Hepatocyte (in vitro differentiated cells): ENCODE data around the gene TEX261. TPM values are rescaled to one million over a fixed set of nuclear protein-coding genes. Genes with fewer than 3 reads are reported as not detected.

Experiments used
- DNase-seq: peaks from one replicate; pipeline ENCODE4 v3.0.0-alpha.2; 2016; ENCODE audit warnings: low spot score
- H2AFZ ChIP-seq: fragments of 200-600 bp; sonication (generic); 2 replicates; pipeline ENCODE4 v1.6.0; 2016; ENCODE audit warnings: antibody characterized with exemption, mild to moderate bottlenecking
- H3K27ac ChIP-seq: fragments of 200-600 bp; sonication (generic); 2 replicates; pipeline ENCODE4 v1.5.1; 2016; ENCODE audit warnings: mild to moderate bottlenecking
- H3K27me3 ChIP-seq: fragments of 200-600 bp; sonication (generic); 2 replicates; pipeline ENCODE4 v1.6.1; 2016
- H3K36me3 ChIP-seq: fragments of 200-600 bp; sonication (generic); replicated peaks from 2 replicates; pipeline ENCODE4 v1.5.1; 2016; ENCODE audit warnings: low read depth; ENCODE audit not compliant: insufficient read depth
- H3K4me1 ChIP-seq: fragments of 200-600 bp; sonication (generic); 2 replicates; pipeline ENCODE4 v1.5.1; 2016; ENCODE audit warnings: mild to moderate bottlenecking, moderate library complexity; ENCODE audit not compliant: insufficient read depth
- H3K4me2 ChIP-seq: fragments of 200-600 bp; sonication (generic); 2 replicates; pipeline ENCODE4 v1.6.0; 2016
- H3K4me3 ChIP-seq: fragments of 200-600 bp; sonication (generic); 2 replicates; pipeline ENCODE4 v1.5.1; 2016; ENCODE audit warnings: mild to moderate bottlenecking
- H3K79me2 ChIP-seq: fragments of 200-600 bp; sonication (generic); 2 replicates; pipeline ENCODE4 v1.6.0; 2017; ENCODE audit warnings: mild to moderate bottlenecking
- H3K9me2 ChIP-seq: fragments of 200-600 bp; sonication (generic); replicated peaks from 2 replicates; pipeline ENCODE4 v1.6.0; 2017; ENCODE audit warnings: mild to moderate bottlenecking; ENCODE audit not compliant: insufficient read depth
- H3K9me3 ChIP-seq: fragments of 200-600 bp; sonication (generic); 2 replicates; pipeline ENCODE4 v1.5.1; 2016; ENCODE audit warnings: low read depth, mild to moderate bottlenecking
- H4K20me1 ChIP-seq: fragments of 200-600 bp; sonication (generic); 2 replicates; pipeline ENCODE4 v1.6.0; 2016; ENCODE audit warnings: mild to moderate bottlenecking; ENCODE audit not compliant: insufficient read depth, poor library complexity, severe bottlenecking
- EZH2 ChIP-seq: fragments of 200-600 bp; sonication (generic); IDR thresholded peaks from 2 replicates; pipeline ENCODE4 v1.6.1; 2016; ENCODE audit warnings: antibody characterized with exemption, mild to moderate bottlenecking, borderline replicate concordance
- EZH2phosphoT487 ChIP-seq: fragments of 200-600 bp; sonication (generic); IDR thresholded peaks from one replicate; pipeline ENCODE4 v1.6.1; 2018; ENCODE audit warnings: antibody characterized with exemption, mild to moderate bottlenecking, low read depth, moderate library complexity; ENCODE audit not compliant: unreplicated experiment, severe bottlenecking
- WGBS: methylation state at CpG from one replicate; pipeline ENCODE4 v1.1.6; 2016; ENCODE audit warnings: low lambda C conversion rate; ENCODE audit errors: missing lambda C conversion rate; 5-methylcytosine and 5-hydroxymethylcytosine counted together
- polyA plus RNA-seq: library from polyadenylated mRNA; unstranded; fragments of >200 nt; fragmentation: Nextera tagmentation; extraction: Ambion mirVana; gene quantifications from 2 replicates; pipeline ENCODE4 v1.2.1, GENCODE V29; 2016
- total RNA-seq: library from RNA; depleted of rRNA; stranded (reverse); fragments of >200 nt; gene quantifications from 2 replicates; pipeline ENCODE4 v1.2.3, GENCODE V29; 2014
- TF ChIP-seq, protein P1 (sequence below): fragments of 200-600 bp; sonication (generic); IDR thresholded peaks from 2 replicates; pipeline ENCODE4 v1.5.1; 2016; ENCODE audit warnings: antibody characterized with exemption, mild to moderate bottlenecking; ENCODE audit not compliant: poor library complexity

TEX261 gene
- total and polyA plus RNA-seq, 2 experiments from 2014 or later = 41.5 to 81.0 TPM

DNA sequence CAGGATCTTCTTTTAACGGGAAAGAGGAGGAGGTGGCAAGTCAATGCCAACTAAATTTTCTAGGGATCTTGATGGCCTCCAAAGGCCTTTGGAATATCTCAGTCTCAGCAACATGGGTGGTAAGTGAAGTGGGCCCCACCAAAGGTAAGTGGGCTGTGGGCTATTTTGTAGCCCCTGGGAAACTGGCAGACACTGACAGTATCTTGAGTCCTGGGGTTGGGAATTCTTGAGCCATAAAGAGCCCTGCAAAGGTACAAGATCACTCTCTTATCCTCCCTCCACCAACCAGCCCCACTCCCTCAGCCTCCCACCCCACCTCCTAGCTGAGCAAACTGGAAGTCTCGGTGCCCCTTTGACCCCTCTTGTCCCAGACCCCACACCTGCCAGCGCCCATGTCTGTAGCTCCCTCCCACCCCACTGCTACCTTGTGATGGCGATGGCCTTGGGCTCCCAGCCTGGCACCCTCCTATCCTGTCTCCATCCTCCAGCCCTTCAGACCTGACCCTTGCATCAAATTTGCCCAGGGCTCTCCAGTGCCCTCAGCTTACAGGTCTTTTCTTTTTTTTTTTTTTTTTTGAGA is 50.5 kb downstream of the TEX261 start:
- Histone ChIP-seq H3K9me2 (no peaks in the 10 kb centered on the region), H4K20me1 (no peaks in the 10 kb centered on the region), H3K36me3 (no peaks in the 10 kb centered on the region), H3K4me3 (no peak overlapping the region), H3K27me3 (peaks cover 47% of the 10 kb centered on the region), H3K4me1 (peaks cover 3% of the 10 kb centered on the region), H2AFZ (no peak overlapping the region), H3K4me2 (no peak overlapping the region), H3K9me3 (no peaks in the 10 kb centered on the region), H3K79me2 (no peaks in the 10 kb centered on the region), H3K27ac (no peak overlapping the region)
- DNase-seq = no peak
- TF ChIP-seq EZH2 (no peak), EZH2phosphoT487 (no peak)
- TF ChIP-seq, protein P1, sequence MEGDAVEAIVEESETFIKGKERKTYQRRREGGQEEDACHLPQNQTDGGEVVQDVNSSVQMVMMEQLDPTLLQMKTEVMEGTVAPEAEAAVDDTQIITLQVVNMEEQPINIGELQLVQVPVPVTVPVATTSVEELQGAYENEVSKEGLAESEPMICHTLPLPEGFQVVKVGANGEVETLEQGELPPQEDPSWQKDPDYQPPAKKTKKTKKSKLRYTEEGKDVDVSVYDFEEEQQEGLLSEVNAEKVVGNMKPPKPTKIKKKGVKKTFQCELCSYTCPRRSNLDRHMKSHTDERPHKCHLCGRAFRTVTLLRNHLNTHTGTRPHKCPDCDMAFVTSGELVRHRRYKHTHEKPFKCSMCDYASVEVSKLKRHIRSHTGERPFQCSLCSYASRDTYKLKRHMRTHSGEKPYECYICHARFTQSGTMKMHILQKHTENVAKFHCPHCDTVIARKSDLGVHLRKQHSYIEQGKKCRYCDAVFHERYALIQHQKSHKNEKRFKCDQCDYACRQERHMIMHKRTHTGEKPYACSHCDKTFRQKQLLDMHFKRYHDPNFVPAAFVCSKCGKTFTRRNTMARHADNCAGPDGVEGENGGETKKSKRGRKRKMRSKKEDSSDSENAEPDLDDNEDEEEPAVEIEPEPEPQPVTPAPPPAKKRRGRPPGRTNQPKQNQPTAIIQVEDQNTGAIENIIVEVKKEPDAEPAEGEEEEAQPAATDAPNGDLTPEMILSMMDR = no peak
- WGBS = 79% methylated on average over 4 of the region's 4 CpGs

DNA sequence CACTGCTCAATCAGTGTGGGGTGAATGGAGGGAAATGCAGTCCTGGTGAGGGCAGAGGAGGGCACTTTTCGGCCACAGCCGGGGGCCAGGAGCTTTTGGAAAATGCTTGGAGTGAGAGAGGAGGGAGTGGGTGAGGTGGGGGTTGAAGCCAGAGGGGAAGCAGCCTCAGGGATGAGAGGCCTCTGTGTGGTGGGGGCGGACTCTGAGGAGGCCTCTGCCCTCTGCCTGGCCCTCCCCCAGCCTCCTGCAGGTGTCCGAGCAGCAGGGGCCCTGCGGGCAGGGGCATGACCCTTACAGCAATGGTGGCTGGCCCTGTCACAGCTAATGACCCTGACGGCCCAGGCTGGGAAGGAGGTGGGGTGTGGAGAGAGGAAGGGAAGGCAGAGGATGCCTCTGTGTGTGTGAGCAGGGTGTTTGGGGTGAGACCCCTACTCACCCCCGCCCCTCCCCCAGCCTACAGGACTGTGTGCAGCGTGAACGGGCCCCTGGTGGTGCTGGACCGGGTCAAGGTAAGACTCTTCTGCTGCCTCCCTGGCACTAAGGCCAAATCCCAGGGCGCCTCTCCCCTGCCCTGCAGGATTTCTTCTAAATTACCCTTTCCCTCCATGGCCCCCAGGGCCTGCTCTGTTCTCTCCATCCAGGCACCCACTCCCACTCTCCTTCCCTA is 51.3 kb downstream of the TEX261 start:
- no peak for TF ChIP-seq EZH2
- no peak for TF ChIP-seq EZH2phosphoT487
- TF ChIP-seq, protein P1 = no peak
- Histone ChIP-seq H3K79me2 (no peaks in the 10 kb centered on the region), H4K20me1 (no peaks in the 10 kb centered on the region), H3K4me2 (no peak overlapping the region), H3K36me3 (no peaks in the 10 kb centered on the region), H2AFZ (no peak overlapping the region), H3K4me3 (no peak overlapping the region), H3K9me2 (no peaks in the 10 kb centered on the region), H3K27me3 (peaks cover 50% of the 10 kb centered on the region), H3K9me3 (no peaks in the 10 kb centered on the region), H3K4me1 (peaks cover 3% of the 10 kb centered on the region), H3K27ac (no peak overlapping the region)
- DNase-seq = no peak
- WGBS = 52% methylated on average over 11 of the region's 11 CpGs

DNA sequence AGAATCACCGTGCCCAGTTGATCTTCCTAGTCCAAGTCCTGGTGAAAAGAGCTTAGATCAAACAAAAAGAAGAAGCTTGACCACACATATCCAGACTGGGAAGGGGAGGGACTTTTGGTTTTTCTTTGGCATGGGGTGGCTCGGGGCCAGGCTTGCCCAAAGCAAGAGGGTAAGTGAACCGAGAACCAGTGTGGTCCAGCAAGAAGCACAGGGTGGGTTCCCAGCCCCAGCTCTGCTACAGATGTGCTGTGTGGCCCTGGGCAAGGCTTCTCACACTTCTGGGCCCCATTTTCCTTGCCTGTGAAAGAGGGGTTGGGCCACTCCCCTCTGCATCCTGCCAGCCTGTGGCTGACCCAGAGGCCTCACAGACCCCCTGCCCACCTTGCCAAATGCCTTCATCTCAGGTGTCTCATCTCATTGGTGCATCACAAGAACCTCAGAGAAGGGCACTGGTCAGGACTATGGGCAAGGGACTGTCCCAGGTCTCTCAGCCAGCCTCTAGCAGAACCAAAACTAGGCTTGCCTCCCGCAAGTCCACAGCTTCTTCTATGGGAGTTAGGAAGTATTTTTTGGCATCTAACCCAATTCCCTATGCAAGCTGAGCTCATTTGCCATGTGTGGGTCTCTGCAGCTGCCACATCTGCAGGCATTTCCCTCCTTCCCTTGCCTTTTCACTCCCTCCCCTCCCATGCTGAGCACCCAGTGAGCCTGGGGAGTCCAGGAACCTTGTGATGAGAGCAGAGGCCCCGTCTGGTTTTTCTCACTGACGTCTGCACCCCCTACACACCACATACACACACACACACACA is 52.1 kb downstream of the TEX261 start:
- Histone ChIP-seq H3K27ac (no peak overlapping the region), H3K27me3 (peaks cover 44% of the 10 kb centered on the region), H4K20me1 (no peaks in the 10 kb centered on the region), H3K36me3 (no peaks in the 10 kb centered on the region), H3K9me2 (no peaks in the 10 kb centered on the region), H2AFZ (no peak overlapping the region), H3K4me2 (no peak overlapping the region), H3K4me1 (no peaks in the 10 kb centered on the region), H3K4me3 (no peak overlapping the region), H3K9me3 (no peaks in the 10 kb centered on the region), H3K79me2 (no peaks in the 10 kb centered on the region)
- no peak for DNase-seq
- WGBS = 70% methylated on average over 6 of the region's 6 CpGs
- no peak for TF ChIP-seq EZH2
- TF ChIP-seq, protein P1 = no peak
- TF ChIP-seq EZH2phosphoT487 = no peak
